ENCODE measurements around the gene NPEPL1.

DNA sequence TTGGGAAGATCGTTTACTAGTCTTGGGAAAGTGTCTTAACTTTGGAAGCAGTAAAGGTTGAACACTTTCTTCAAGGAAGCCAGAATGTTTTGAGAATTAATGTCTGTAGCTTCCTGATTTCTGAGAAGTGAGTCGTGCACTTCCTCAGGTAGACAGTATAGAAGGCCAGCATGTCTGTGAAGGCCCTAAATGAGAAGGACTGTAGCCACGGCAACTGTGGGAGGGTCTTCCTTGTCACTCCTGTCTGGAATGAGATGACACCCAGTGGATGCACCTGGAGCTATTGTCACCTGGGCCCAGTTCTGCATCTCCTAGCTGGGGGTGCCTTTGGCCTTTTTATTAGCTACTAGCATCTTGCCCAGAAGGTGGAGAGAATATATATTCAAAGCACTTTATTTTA lies 32.8 kb upstream of the NPEPL1 start:
- TF ChIP-seq CTCF (IDR thresholded peaks at IDR 0.05) (no peak), POLR2A (IDR thresholded peaks at IDR 0.05) (no peak)
